MM.1S (cell line): Measurements from ENCODE around the gene RPL14.

Source experiments
- DNase-seq: peaks from one replicate; pipeline ENCODE4 v3.0.0-alpha.2; 2015
- H2AFZ ChIP-seq: fragments of 300-600 bp; sonication (generic); 2 replicates; pipeline ENCODE4 v1.6.0; 2016; ENCODE audit warnings: antibody characterized with exemption, low read length
- H3F3A ChIP-seq: fragments of 300-600 bp; sonication (generic); 2 replicates; pipeline ENCODE4 v1.6.1; 2016; ENCODE audit warnings: mild to moderate bottlenecking, antibody characterized with exemption, low read length, moderate library complexity, mixed read lengths; ENCODE audit not compliant: insufficient read depth
- H3K27ac ChIP-seq: fragments of 300-600 bp; sonication (generic); 2 replicates; pipeline ENCODE4 v1.5.1; 2016; ENCODE audit warnings: mild to moderate bottlenecking, low read length
- H3K27me3 ChIP-seq: fragments of 300-600 bp; sonication (generic); replicated peaks from 2 replicates; pipeline ENCODE4 v1.6.0; 2016; ENCODE audit warnings: low read length; ENCODE audit not compliant: insufficient read depth
- H3K36me3 ChIP-seq: fragments of 300-600 bp; sonication (generic); replicated peaks from 2 replicates; pipeline ENCODE4 v1.6.1; 2016; ENCODE audit warnings: mild to moderate bottlenecking, low read length, mixed read lengths; ENCODE audit not compliant: insufficient read depth
- H3K4me1 ChIP-seq: fragments of 300-600 bp; sonication (generic); 2 replicates; pipeline ENCODE4 v1.6.1; 2016; ENCODE audit warnings: low read length, mixed read lengths
- H3K4me2 ChIP-seq: fragments of 300-600 bp; sonication (generic); 2 replicates; pipeline ENCODE4 v1.6.0; 2016; ENCODE audit warnings: low read depth, low read length
- H3K4me3 ChIP-seq: fragments of 300-600 bp; sonication (generic); 2 replicates; pipeline ENCODE4 v1.5.1; 2016; ENCODE audit warnings: low read length, mixed read lengths
- H3K79me2 ChIP-seq: fragments of 300-600 bp; sonication (generic); 2 replicates; pipeline ENCODE4 v1.6.1; 2016; ENCODE audit warnings: mixed run types, low read length, mixed read lengths
- H3K9ac ChIP-seq: fragments of 300-600 bp; sonication (generic); 2 replicates; pipeline ENCODE4 v1.6.1; 2016; ENCODE audit warnings: low read length, mixed read lengths
- H3K9me2 ChIP-seq: fragments of 300-600 bp; sonication (generic); replicated peaks from 2 replicates; pipeline ENCODE4 v1.6.1; 2016; ENCODE audit warnings: mild to moderate bottlenecking, low read length, mixed read lengths; ENCODE audit not compliant: insufficient read depth
- H3K9me3 ChIP-seq: fragments of 300-600 bp; sonication (generic); replicated peaks from 2 replicates; pipeline ENCODE4 v1.6.1; 2016; ENCODE audit warnings: mild to moderate bottlenecking, low read length, mixed read lengths; ENCODE audit not compliant: insufficient read depth
- H4K20me1 ChIP-seq: fragments of 300-600 bp; sonication (generic); 2 replicates; pipeline ENCODE4 v1.6.1; 2016; ENCODE audit warnings: mild to moderate bottlenecking, low read length, moderate library complexity, mixed read lengths; ENCODE audit not compliant: insufficient read depth
- CTCF ChIP-seq: fragments of 300-600 bp; sonication (generic); IDR thresholded peaks from 2 replicates; pipeline ENCODE4 v1.5.1; 2016; ENCODE audit warnings: antibody characterized with exemption, low read length, mixed read lengths
- EZH2 ChIP-seq: fragments of 300-600 bp; sonication (generic); optimal IDR thresholded peaks from 2 replicates; pipeline ENCODE3; 2017; ENCODE audit warnings: low read depth, mild to moderate bottlenecking, antibody characterized with exemption, low read length, mixed read lengths
- EZH2phosphoT487 ChIP-seq: fragments of 300-600 bp; sonication (generic); IDR thresholded peaks from 2 replicates; pipeline ENCODE4 v1.6.1; 2018; ENCODE audit warnings: antibody characterized with exemption, low read length

Gene RPL14

GRCh38 chr3:40465456-40465855, 8.3 kb downstream of the RPL14 start:
- DNase-seq, result no peak
- H3F3A ChIP-seq, result peaks cover 30% of the 10 kb centered on the region
- no peak overlapping the region for H3K4me3 ChIP-seq
- TF ChIP-seq EZH2phosphoT487, result no peak
- no peak for TF ChIP-seq EZH2
- no peak for TF ChIP-seq CTCF
- H3K27ac ChIP-seq, result no peak overlapping the region
- no peak overlapping the region for H2AFZ ChIP-seq
- no peaks in the 10 kb centered on the region for H3K9me3 ChIP-seq
- no peaks in the 10 kb centered on the region for H3K4me1 ChIP-seq
- H3K36me3 ChIP-seq, result peaks cover 8% of the 10 kb centered on the region
- no peaks in the 10 kb centered on the region for H3K79me2 ChIP-seq
- H4K20me1 ChIP-seq, result no peaks in the 10 kb centered on the region
- H3K9me2 ChIP-seq, result no peaks in the 10 kb centered on the region
- no peak overlapping the region for H3K9ac ChIP-seq
- H3K27me3 ChIP-seq, result no peaks in the 10 kb centered on the region
- no peak overlapping the region for H3K4me2 ChIP-seq

- H3K9me3 ChIP-seq, result no peaks in the 10 kb centered on the region
- no peak for DNase-seq
- H3K9me2 ChIP-seq, result no peaks in the 10 kb centered on the region
- no peak overlapping the region for H2AFZ ChIP-seq
- peaks cover 27% of the 10 kb centered on the region for H3F3A ChIP-seq
- no peak overlapping the region for H3K4me2 ChIP-seq
- no peak overlapping the region for H3K27ac ChIP-seq
- no peaks in the 10 kb centered on the region for H3K79me2 ChIP-seq
- H3K4me3 ChIP-seq, result no peak overlapping the region
- peaks cover 6% of the 10 kb centered on the region for H3K36me3 ChIP-seq
- no peaks in the 10 kb centered on the region for H3K4me1 ChIP-seq
- H4K20me1 ChIP-seq, result no peaks in the 10 kb centered on the region
- TF ChIP-seq EZH2phosphoT487 (no peak), CTCF (no peak), EZH2 (no peak)
- no peaks in the 10 kb centered on the region for H3K27me3 ChIP-seq
- no peak overlapping the region for H3K9ac ChIP-seq
Measured at GRCh38 chr3:40468018-40468417, 10.9 kb downstream of the RPL14 start.

GRCh38 chr3:40470701-40471100, 13.6 kb downstream of the RPL14 start:
- H3K4me3 ChIP-seq, result no peak overlapping the region
- no peak overlapping the region for H3K9ac ChIP-seq
- no peaks in the 10 kb centered on the region for H4K20me1 ChIP-seq
- no peak overlapping the region for H3K4me2 ChIP-seq
- H3K9me2 ChIP-seq, result no peaks in the 10 kb centered on the region
- no peaks in the 10 kb centered on the region for H3K9me3 ChIP-seq
- no peaks in the 10 kb centered on the region for H3K4me1 ChIP-seq
- no peaks in the 10 kb centered on the region for H3K36me3 ChIP-seq
- no peak for TF ChIP-seq EZH2
- TF ChIP-seq CTCF, result no peak
- no peak for TF ChIP-seq EZH2phosphoT487
- no peak for DNase-seq
- H3K27ac ChIP-seq, result no peak overlapping the region
- no peak overlapping the region for H2AFZ ChIP-seq
- no peaks in the 10 kb centered on the region for H3K27me3 ChIP-seq
- H3K79me2 ChIP-seq, result no peaks in the 10 kb centered on the region
- peaks cover 12% of the 10 kb centered on the region for H3F3A ChIP-seq
